ENCODE measurements around the gene NUP188. TPM values are rescaled to one million over a fixed set of nuclear protein-coding genes. Genes with fewer than 3 reads are reported as not detected.

NUP188 gene
- total and polyA plus RNA-seq, 10 of the 15 experiments (the other 5 are each of a cell fraction or from before 2014, with no cell fraction given) = 1.4 to 73.7 (median 48.9) TPM

DNA sequence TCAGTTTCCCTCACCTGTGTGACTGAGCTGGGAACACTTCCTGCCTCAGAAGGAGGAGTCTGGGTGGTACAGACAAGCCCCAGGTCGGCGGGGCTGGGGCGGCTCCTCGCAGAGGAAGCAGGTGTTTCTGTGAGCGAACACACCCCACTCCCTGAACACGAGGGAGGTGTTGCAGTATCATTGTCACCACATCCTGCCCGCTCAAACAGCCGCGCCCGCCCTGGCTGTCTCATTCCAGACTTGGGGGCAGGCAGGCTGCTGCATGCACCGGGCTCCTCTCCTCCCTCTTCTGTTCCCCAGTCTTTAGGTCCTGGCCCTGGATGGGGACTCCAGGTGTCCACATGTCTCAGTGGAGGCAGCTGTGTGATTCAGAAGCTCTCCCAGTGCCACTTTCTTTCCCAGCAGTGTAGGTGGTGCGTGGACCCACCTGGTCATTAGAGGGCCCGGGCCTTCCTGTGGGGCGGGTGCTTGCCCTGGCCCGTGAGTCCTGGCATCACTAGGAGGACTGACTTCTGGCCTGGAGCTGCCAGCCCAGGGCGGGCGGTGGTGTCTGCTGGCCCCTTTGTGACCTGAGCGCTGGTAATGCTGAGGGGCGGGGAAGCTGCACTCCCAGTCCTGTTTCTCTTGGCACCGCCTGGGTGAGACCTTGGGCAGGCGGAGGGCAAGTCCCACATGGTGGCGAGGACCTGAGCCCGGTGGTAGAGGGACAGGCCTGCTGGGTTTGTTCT is 45.0 kb upstream of the NUP188 start (continued):
- peak; percentile 17 to 39; a peak in 2 of 4 replicates for TF ChIP-seq IKZF2 (IDR thresholded peaks at IDR 0.05)
- no peak for TF ChIP-seq BRCA1 (IDR thresholded peaks at IDR 0.05; ENCODE audit: low read depth, low read length)
- TF ChIP-seq EED (IDR thresholded peaks at IDR 0.05; ENCODE audit: low read depth) = 0 out of 2 replicates have a peak, but pooled peaks have one; percentile 29
- no peak for TF ChIP-seq RELA (IDR thresholded peaks at IDR 0.05; ENCODE audit: borderline replicate concordance, partially characterized antibody)
- TF ChIP-seq SP1 (IDR thresholded peaks at IDR 0.05; ENCODE audit: low read depth, low read length) = peak; percentile 18
- TF ChIP-seq, protein P1, sequence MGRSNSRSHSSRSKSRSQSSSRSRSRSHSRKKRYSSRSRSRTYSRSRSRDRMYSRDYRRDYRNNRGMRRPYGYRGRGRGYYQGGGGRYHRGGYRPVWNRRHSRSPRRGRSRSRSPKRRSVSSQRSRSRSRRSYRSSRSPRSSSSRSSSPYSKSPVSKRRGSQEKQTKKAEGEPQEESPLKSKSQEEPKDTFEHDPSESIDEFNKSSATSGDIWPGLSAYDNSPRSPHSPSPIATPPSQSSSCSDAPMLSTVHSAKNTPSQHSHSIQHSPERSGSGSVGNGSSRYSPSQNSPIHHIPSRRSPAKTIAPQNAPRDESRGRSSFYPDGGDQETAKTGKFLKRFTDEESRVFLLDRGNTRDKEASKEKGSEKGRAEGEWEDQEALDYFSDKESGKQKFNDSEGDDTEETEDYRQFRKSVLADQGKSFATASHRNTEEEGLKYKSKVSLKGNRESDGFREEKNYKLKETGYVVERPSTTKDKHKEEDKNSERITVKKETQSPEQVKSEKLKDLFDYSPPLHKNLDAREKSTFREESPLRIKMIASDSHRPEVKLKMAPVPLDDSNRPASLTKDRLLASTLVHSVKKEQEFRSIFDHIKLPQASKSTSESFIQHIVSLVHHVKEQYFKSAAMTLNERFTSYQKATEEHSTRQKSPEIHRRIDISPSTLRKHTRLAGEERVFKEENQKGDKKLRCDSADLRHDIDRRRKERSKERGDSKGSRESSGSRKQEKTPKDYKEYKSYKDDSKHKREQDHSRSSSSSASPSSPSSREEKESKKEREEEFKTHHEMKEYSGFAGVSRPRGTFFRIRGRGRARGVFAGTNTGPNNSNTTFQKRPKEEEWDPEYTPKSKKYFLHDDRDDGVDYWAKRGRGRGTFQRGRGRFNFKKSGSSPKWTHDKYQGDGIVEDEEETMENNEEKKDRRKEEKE (IDR thresholded peaks at IDR 0.05) = no peak
- TF ChIP-seq, protein P2, sequence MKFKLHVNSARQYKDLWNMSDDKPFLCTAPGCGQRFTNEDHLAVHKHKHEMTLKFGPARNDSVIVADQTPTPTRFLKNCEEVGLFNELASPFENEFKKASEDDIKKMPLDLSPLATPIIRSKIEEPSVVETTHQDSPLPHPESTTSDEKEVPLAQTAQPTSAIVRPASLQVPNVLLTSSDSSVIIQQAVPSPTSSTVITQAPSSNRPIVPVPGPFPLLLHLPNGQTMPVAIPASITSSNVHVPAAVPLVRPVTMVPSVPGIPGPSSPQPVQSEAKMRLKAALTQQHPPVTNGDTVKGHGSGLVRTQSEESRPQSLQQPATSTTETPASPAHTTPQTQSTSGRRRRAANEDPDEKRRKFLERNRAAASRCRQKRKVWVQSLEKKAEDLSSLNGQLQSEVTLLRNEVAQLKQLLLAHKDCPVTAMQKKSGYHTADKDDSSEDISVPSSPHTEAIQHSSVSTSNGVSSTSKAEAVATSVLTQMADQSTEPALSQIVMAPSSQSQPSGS (IDR thresholded peaks at IDR 0.05; ENCODE audit: low read length) = no peak
- 0 out of 2 replicates have a peak, but pooled peaks have one; percentile 12 for TF ChIP-seq YY1 (IDR thresholded peaks at IDR 0.05; ENCODE audit: low read depth, low read length)
- TF ChIP-seq, protein P3, sequence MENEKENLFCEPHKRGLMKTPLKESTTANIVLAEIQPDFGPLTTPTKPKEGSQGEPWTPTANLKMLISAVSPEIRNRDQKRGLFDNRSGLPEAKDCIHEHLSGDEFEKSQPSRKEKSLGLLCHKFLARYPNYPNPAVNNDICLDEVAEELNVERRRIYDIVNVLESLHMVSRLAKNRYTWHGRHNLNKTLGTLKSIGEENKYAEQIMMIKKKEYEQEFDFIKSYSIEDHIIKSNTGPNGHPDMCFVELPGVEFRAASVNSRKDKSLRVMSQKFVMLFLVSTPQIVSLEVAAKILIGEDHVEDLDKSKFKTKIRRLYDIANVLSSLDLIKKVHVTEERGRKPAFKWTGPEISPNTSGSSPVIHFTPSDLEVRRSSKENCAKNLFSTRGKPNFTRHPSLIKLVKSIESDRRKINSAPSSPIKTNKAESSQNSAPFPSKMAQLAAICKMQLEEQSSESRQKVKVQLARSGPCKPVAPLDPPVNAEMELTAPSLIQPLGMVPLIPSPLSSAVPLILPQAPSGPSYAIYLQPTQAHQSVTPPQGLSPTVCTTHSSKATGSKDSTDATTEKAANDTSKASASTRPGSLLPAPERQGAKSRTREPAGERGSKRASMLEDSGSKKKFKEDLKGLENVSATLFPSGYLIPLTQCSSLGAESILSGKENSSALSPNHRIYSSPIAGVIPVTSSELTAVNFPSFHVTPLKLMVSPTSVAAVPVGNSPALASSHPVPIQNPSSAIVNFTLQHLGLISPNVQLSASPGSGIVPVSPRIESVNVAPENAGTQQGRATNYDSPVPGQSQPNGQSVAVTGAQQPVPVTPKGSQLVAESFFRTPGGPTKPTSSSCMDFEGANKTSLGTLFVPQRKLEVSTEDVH (IDR thresholded peaks at IDR 0.05; ENCODE audit: low read depth, partially characterized antibody) = no peak
- TF ChIP-seq, protein P4, sequence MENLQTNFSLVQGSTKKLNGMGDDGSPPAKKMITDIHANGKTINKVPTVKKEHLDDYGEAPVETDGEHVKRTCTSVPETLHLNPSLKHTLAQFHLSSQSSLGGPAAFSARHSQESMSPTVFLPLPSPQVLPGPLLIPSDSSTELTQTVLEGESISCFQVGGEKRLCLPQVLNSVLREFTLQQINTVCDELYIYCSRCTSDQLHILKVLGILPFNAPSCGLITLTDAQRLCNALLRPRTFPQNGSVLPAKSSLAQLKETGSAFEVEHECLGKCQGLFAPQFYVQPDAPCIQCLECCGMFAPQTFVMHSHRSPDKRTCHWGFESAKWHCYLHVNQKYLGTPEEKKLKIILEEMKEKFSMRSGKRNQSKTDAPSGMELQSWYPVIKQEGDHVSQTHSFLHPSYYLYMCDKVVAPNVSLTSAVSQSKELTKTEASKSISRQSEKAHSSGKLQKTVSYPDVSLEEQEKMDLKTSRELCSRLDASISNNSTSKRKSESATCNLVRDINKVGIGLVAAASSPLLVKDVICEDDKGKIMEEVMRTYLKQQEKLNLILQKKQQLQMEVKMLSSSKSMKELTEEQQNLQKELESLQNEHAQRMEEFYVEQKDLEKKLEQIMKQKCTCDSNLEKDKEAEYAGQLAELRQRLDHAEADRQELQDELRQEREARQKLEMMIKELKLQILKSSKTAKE (IDR thresholded peaks at IDR 0.05; ENCODE audit: low read depth, poor library complexity, severe bottlenecking) = no peak
- no peak for TF ChIP-seq FOS (IDR thresholded peaks at IDR 0.05; ENCODE audit: borderline replicate concordance, extremely low read depth, insufficient read length)
- TF ChIP-seq GATAD2B (conservative IDR thresholded peaks at IDR 0.05; ENCODE audit: low read depth) = no peak
- TF ChIP-seq FOXK2 (IDR thresholded peaks at IDR 0.05) = peak; percentile 54; the same call in 1 of the 2 replicates
- no peak for TF ChIP-seq SUZ12 (IDR thresholded peaks at IDR 0.05; ENCODE audit: unreplicated experiment)
- no peak for TF ChIP-seq HDAC2 (IDR thresholded peaks at IDR 0.05)
- no peak for TF ChIP-seq ZNF622 (IDR thresholded peaks at IDR 0.05)
- no peak for TF ChIP-seq JUND (IDR thresholded peaks at IDR 0.05; ENCODE audit: low read depth, low read length)
- TF ChIP-seq MEF2B (IDR thresholded peaks at IDR 0.05; ENCODE audit: partially characterized antibody, poor library complexity, severe bottlenecking) = no peak
- TF ChIP-seq, protein P5, sequence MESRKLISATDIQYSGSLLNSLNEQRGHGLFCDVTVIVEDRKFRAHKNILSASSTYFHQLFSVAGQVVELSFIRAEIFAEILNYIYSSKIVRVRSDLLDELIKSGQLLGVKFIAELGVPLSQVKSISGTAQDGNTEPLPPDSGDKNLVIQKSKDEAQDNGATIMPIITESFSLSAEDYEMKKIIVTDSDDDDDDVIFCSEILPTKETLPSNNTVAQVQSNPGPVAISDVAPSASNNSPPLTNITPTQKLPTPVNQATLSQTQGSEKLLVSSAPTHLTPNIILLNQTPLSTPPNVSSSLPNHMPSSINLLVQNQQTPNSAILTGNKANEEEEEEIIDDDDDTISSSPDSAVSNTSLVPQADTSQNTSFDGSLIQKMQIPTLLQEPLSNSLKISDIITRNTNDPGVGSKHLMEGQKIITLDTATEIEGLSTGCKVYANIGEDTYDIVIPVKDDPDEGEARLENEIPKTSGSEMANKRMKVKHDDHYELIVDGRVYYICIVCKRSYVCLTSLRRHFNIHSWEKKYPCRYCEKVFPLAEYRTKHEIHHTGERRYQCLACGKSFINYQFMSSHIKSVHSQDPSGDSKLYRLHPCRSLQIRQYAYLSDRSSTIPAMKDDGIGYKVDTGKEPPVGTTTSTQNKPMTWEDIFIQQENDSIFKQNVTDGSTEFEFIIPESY (IDR thresholded peaks at IDR 0.05) = no peak

All from GM12878 (cell line).